Neural progenitor cell (in vitro differentiated cells): Measurements from ENCODE around the gene NEURL1.

ENCODE experiments used
- EZH2 ChIP-seq: fragments of 200-600 bp; sonication (generic); IDR thresholded peaks from 2 replicates; pipeline ENCODE4 v1.6.1; 2017; ENCODE audit warnings: antibody characterized with exemption, mild to moderate bottlenecking, moderate library complexity
- TF ChIP-seq, protein P1 (sequence below): fragments of 200-600 bp; sonication (generic); IDR thresholded peaks from 2 replicates; pipeline ENCODE4 v1.5.1; 2017; ENCODE audit warnings: antibody characterized with exemption, mild to moderate bottlenecking

GRCh38 chr10:103539751-103540150 is 46.2 kb downstream of the NEURL1 start:
- TF ChIP-seq, protein P1, sequence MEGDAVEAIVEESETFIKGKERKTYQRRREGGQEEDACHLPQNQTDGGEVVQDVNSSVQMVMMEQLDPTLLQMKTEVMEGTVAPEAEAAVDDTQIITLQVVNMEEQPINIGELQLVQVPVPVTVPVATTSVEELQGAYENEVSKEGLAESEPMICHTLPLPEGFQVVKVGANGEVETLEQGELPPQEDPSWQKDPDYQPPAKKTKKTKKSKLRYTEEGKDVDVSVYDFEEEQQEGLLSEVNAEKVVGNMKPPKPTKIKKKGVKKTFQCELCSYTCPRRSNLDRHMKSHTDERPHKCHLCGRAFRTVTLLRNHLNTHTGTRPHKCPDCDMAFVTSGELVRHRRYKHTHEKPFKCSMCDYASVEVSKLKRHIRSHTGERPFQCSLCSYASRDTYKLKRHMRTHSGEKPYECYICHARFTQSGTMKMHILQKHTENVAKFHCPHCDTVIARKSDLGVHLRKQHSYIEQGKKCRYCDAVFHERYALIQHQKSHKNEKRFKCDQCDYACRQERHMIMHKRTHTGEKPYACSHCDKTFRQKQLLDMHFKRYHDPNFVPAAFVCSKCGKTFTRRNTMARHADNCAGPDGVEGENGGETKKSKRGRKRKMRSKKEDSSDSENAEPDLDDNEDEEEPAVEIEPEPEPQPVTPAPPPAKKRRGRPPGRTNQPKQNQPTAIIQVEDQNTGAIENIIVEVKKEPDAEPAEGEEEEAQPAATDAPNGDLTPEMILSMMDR: no peak
- no peak for TF ChIP-seq EZH2
